ENCODE data around the gene OR10G2.

OR10G2 gene

DNA sequence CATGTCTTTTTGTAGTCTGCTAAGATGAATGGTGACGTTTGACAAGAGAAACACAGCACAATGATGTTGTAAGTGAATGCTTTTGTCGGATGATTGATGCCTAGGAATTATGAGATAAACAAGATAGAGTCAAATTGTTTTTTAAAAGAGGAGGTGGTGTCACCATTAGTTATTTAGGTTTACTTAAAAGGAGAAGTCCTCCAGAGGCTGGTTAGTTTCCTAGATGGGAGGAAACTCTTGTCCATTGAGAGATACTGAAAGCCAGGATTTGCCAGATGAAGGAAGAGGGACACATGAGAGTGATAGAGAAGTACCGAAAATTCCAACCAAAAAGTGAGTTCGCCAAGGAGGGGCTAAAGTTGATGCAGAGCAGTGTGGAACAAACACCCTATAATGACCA lies at the start of gene OR10G2:
Gene OR10G2, minus strand, starts transcription at position 101 of the 400 bp plus-strand sequence. Its CDS starts 98 bp downstream, at position 3.
- TF ChIP-seq, protein P1, sequence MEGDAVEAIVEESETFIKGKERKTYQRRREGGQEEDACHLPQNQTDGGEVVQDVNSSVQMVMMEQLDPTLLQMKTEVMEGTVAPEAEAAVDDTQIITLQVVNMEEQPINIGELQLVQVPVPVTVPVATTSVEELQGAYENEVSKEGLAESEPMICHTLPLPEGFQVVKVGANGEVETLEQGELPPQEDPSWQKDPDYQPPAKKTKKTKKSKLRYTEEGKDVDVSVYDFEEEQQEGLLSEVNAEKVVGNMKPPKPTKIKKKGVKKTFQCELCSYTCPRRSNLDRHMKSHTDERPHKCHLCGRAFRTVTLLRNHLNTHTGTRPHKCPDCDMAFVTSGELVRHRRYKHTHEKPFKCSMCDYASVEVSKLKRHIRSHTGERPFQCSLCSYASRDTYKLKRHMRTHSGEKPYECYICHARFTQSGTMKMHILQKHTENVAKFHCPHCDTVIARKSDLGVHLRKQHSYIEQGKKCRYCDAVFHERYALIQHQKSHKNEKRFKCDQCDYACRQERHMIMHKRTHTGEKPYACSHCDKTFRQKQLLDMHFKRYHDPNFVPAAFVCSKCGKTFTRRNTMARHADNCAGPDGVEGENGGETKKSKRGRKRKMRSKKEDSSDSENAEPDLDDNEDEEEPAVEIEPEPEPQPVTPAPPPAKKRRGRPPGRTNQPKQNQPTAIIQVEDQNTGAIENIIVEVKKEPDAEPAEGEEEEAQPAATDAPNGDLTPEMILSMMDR (IDR thresholded peaks at IDR 0.05; ENCODE audit: extremely low read depth, missing control alignments), result no peak
- no peak for DNase-seq (ENCODE audit: low spot score)

DNA sequence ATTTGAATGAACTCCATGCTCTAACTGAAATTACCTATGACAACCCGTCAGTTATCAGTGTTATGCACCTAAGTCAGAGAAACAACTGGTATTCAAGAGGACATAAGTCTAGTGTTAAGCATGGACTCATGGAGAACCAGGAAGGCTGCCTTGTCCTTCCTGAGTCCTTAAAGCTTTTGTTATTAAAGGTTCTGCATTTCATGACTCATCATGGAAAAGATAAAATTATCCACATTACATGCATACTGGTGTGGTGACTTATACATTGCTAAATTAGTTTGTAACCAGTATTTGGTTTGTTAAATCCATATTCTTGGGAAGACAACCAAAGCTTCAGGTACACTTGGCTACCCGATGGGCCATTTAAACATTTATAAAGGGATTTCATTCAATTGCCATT lies 45.3 kb upstream of the OR10G2 start:
- DNase-seq (ENCODE audit: low spot score), result no peak
- TF ChIP-seq, protein P1 (IDR thresholded peaks at IDR 0.05; ENCODE audit: extremely low read depth, missing control alignments), result no peak

DNA sequence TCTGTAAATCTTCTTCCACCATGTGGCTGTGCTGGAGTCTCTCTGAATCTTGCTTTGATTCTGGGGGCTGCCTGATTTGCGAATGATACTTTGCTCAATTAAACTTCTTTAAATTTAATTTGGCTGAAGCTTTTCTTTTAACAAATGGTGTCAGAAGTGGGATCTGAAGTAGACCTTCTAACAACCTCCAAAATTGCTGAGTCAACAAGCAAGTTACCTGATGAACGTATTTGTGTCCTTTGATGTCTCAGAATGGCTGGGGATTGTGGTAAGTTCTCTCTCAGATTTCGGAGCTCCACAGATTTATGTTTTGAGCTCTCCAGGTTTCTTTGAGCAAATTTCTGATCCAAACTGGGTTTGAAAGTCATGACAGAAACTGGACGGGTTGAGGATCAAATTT lies 40.8 kb upstream of the OR10G2 start:
- no peak for DNase-seq (ENCODE audit: low spot score)
- TF ChIP-seq, protein P1 (IDR thresholded peaks at IDR 0.05; ENCODE audit: extremely low read depth, missing control alignments), result no peak

DNA sequence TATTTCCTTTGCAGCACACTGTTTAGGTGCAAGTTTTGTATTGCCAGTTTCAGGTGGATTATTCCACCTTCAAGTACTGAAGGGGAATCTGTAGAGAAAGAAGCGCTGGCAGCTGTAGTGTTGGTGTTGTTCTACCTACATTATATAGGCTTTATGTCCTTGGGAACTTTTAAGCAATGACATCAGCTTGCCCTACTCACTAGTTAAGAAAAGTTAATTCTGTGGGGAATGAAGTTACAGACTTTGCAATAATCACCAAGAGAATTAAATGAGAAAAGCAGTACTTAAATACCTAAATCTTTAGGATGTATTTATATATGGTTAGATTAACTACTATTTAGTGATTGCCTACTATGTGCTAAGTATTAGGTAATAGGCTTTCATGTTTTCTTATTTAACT lies 39.0 kb upstream of the OR10G2 start, which contains the start of gene OR4E1:
Gene OR4E1, minus strand, starts transcription at position 101 of the 400 bp plus-strand sequence. CDS start 2,883 bp downstream, outside the sequence.
- TF ChIP-seq, protein P1 (IDR thresholded peaks at IDR 0.05; ENCODE audit: extremely low read depth, missing control alignments), result no peak
- no peak for DNase-seq (ENCODE audit: low spot score)

GRCh38 chr14:21672116-21672515 lies 37.4 kb upstream of the OR10G2 start:
- no peak for DNase-seq (ENCODE audit: low spot score)
- TF ChIP-seq, protein P1 (IDR thresholded peaks at IDR 0.05; ENCODE audit: extremely low read depth, missing control alignments), result no peak

GRCh38 chr14:21671371-21671770 lies 36.6 kb upstream of the OR10G2 start:
- TF ChIP-seq, protein P1 (IDR thresholded peaks at IDR 0.05; ENCODE audit: extremely low read depth, missing control alignments), result no peak

GRCh38 chr14:21669284-21669683 lies 34.5 kb upstream of the OR10G2 start:
- TF ChIP-seq, protein P1 (IDR thresholded peaks at IDR 0.05; ENCODE audit: extremely low read depth, missing control alignments), result no peak

More at GRCh38 chr14:21671371-21671770, 36.6 kb upstream of the OR10G2 start:
- DNase-seq (ENCODE audit: low spot score), result no peak

More at GRCh38 chr14:21669284-21669683, 34.5 kb upstream of the OR10G2 start:
- DNase-seq (ENCODE audit: low spot score), result no peak
